Keratinocyte (primary cell): ENCODE data around the gene PCDHGB5. TPM values are rescaled to one million over a fixed set of nuclear protein-coding genes. Genes with fewer than 3 reads are reported as not detected.

Source experiments
- DNase-seq: peaks from one replicate; pipeline ENCODE4 v3.0.0-alpha.2; 2011; ENCODE audit warnings: low read depth, missing footprints, low spot score
- FAIRE-seq: peaks from 2 replicates; lab custom pipeline; 2011; peaks lifted over from hg19 to GRCh38; lab: Jason Lieb, UNC
- H2AFZ ChIP-seq: 2 replicates; pipeline ENCODE4 v1.6.0; 2012; ENCODE audit warnings: low read length, control low read depth, inconsistent platforms; ENCODE audit not compliant: control insufficient read depth
- H3K27ac ChIP-seq: 2 replicates; pipeline ENCODE4 v1.5.1; 2011; ENCODE audit warnings: low read length; ENCODE audit not compliant: control insufficient read depth, insufficient read depth
- H3K27me3 ChIP-seq: 3 replicates; pipeline ENCODE4 v1.6.0; 2011; ENCODE audit warnings: low read length; ENCODE audit not compliant: control insufficient read depth, insufficient read depth; ENCODE audit errors: extremely low read depth
- H3K36me3 ChIP-seq, 2 experiments: 2 replicates in 1 of 2; 3 replicates in 1 of 2; pipeline ENCODE4 v1.5.1; 2011; ENCODE audit warnings: low read length in 2 of 2, mild to moderate bottlenecking in 1 of 2; ENCODE audit not compliant: control insufficient read depth in 2 of 2, insufficient read depth in 2 of 2; ENCODE audit errors: extremely low read depth in 1 of 2
- H3K4me1 ChIP-seq: 3 replicates; pipeline ENCODE4 v1.5.1; 2011; ENCODE audit warnings: low read length; ENCODE audit not compliant: control insufficient read depth, insufficient read depth; ENCODE audit errors: extremely low read depth
- H3K4me2 ChIP-seq: 3 replicates; pipeline ENCODE4 v1.6.0; 2011; ENCODE audit warnings: low read depth, low read length; ENCODE audit not compliant: control insufficient read depth, insufficient read depth; ENCODE audit errors: extremely low read depth
- H3K4me3 ChIP-seq, 3 experiments: fragments of 200-600 bp in 1 of 3; sonication (generic) in 1 of 3; 2 replicates in 2 of 3; 3 replicates in 1 of 3; pipeline ENCODE4 v1.5.1; 2011 to 2016; ENCODE audit warnings: low read length in 3 of 3, mild to moderate bottlenecking in 3 of 3, control low read depth in 2 of 3, inconsistent platforms in 1 of 3, low read depth in 1 of 3, mixed read lengths in 1 of 3, mixed run types in 1 of 3, moderate library complexity in 1 of 3; ENCODE audit not compliant: control insufficient read depth in 2 of 3, insufficient read depth in 2 of 3; ENCODE audit errors: extremely low read depth in 1 of 3
- H3K79me2 ChIP-seq: 2 replicates; pipeline ENCODE4 v1.6.0; 2012; ENCODE audit warnings: low read length; ENCODE audit not compliant: control insufficient read depth, insufficient read depth
- H3K9ac ChIP-seq: 3 replicates; pipeline ENCODE4 v1.6.0; 2011; ENCODE audit warnings: low read length; ENCODE audit not compliant: control insufficient read depth, insufficient read depth; ENCODE audit errors: extremely low read depth
- H3K9me1 ChIP-seq: 3 replicates; pipeline ENCODE4 v1.6.0; 2011; ENCODE audit warnings: low read length; ENCODE audit not compliant: control insufficient read depth, insufficient read depth; ENCODE audit errors: extremely low read depth
- H3K9me3 ChIP-seq: 2 replicates; pipeline ENCODE4 v1.5.1; 2012; ENCODE audit warnings: low read depth, low read length; ENCODE audit not compliant: control insufficient read depth
- H4K20me1 ChIP-seq: 3 replicates; pipeline ENCODE4 v1.6.0; 2011; ENCODE audit warnings: low read length; ENCODE audit not compliant: control insufficient read depth, insufficient read depth; ENCODE audit errors: extremely low read depth
- EZH2 ChIP-seq: IDR thresholded peaks from one replicate; pipeline ENCODE4 v1.6.1; 2012; ENCODE audit warnings: inconsistent platforms, mild to moderate bottlenecking, low read length, moderate library complexity
- dilution Hi-C: fragments of 300-500 bp; cut with MboI; formaldehyde crosslinking; loops from one replicate; pipeline ENCODE4 v1.7.0; 2020; ENCODE audit warnings: low sequenced_read_pairs; ENCODE audit not compliant: extremely low pct_ligation_motif_present
- polyA plus RNA-seq, 5 experiments: library from polyadenylated mRNA; depleted of rRNA in 3 of 5; stranded (reverse) in 3 of 5; stranded (forward) in 1 of 5; unstranded in 1 of 5; fragments of >200 nt; gene quantifications; 1 replicate in 1 of 5; 2 replicates in 3 of 5; 3 replicates in 1 of 5; pipeline versions ENCODE4 v1.2.1 to v1.2.3, GENCODE V29; 2011 to 2012; ENCODE audit warnings: missing spikeins in 2 of 5, low read depth in 1 of 5, low replicate concordance in 1 of 5
- TF ChIP-seq, protein P1 (sequence below), 3 experiments: IDR thresholded peaks in 1 of 3; conservative IDR thresholded peaks in 1 of 3; optimal IDR thresholded peaks in 1 of 3; 2 replicates in 2 of 3; 3 replicates in 1 of 3; pipeline versions ENCODE3 to v1.5.1; 2011; ENCODE audit warnings: low read length in 3 of 3, mild to moderate bottlenecking in 3 of 3, moderate library complexity in 2 of 3, control low read depth in 1 of 3, inconsistent platforms in 1 of 3; ENCODE audit not compliant: insufficient read depth in 2 of 3; ENCODE audit errors: extremely low read depth in 1 of 3

Gene PCDHGB5
- polyA plus RNA-seq, 1 donor (not counting 4 experiments of a cell fraction or from before 2014, with no cell fraction given), result 1.8 TPM

DNA sequence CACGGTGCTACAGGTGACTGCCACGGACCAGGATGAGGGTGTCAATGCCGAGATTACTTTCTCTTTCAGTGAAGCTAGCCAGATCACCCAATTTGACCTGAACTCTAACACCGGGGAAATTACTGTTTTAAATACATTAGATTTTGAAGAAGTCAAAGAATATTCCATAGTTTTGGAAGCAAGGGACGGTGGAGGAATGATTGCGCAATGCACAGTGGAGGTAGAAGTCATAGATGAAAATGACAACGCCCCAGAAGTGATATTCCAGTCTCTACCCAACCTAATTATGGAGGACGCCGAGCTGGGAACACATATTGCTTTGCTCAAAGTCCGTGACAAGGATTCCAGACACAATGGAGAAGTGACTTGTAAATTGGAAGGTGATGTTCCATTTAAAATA, 9.1 kb upstream of the PCDHGB5 start:
- H3K9me1 ChIP-seq, result no peaks in the 10 kb centered on the region
- H2AFZ ChIP-seq, result no peak overlapping the region
- DNase-seq, result no peak
- H3K4me1 ChIP-seq, result no peaks in the 10 kb centered on the region
- H3K4me3 ChIP-seq, result no peak overlapping the region
- H3K36me3 ChIP-seq, result no peaks in the 10 kb centered on the region
- TF ChIP-seq EZH2, result no peak
- TF ChIP-seq, protein P1, sequence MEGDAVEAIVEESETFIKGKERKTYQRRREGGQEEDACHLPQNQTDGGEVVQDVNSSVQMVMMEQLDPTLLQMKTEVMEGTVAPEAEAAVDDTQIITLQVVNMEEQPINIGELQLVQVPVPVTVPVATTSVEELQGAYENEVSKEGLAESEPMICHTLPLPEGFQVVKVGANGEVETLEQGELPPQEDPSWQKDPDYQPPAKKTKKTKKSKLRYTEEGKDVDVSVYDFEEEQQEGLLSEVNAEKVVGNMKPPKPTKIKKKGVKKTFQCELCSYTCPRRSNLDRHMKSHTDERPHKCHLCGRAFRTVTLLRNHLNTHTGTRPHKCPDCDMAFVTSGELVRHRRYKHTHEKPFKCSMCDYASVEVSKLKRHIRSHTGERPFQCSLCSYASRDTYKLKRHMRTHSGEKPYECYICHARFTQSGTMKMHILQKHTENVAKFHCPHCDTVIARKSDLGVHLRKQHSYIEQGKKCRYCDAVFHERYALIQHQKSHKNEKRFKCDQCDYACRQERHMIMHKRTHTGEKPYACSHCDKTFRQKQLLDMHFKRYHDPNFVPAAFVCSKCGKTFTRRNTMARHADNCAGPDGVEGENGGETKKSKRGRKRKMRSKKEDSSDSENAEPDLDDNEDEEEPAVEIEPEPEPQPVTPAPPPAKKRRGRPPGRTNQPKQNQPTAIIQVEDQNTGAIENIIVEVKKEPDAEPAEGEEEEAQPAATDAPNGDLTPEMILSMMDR (optimal IDR thresholded peaks at IDR 0.05 in 1 of 3, IDR thresholded peaks at IDR 0.05 in 1 of 3, conservative IDR thresholded peaks at IDR 0.05 in 1 of 3; ENCODE audit: extremely low read depth in 1 of 3, insufficient read depth in 2 of 3, low read length in 3 of 3), result no peak
- H3K27me3 ChIP-seq, result peaks cover 11% of the 10 kb centered on the region
- H3K79me2 ChIP-seq, result no peaks in the 10 kb centered on the region
- dilution Hi-C loops, result no loop called here
- H3K9ac ChIP-seq, result no peak overlapping the region
- no peak overlapping the region for H3K4me2 ChIP-seq
- H3K9me3 ChIP-seq, result peaks cover 24% of the 10 kb centered on the region
- no peak overlapping the region for H3K27ac ChIP-seq
- H4K20me1 ChIP-seq, result no peaks in the 10 kb centered on the region
- FAIRE-seq, result no peak

DNA sequence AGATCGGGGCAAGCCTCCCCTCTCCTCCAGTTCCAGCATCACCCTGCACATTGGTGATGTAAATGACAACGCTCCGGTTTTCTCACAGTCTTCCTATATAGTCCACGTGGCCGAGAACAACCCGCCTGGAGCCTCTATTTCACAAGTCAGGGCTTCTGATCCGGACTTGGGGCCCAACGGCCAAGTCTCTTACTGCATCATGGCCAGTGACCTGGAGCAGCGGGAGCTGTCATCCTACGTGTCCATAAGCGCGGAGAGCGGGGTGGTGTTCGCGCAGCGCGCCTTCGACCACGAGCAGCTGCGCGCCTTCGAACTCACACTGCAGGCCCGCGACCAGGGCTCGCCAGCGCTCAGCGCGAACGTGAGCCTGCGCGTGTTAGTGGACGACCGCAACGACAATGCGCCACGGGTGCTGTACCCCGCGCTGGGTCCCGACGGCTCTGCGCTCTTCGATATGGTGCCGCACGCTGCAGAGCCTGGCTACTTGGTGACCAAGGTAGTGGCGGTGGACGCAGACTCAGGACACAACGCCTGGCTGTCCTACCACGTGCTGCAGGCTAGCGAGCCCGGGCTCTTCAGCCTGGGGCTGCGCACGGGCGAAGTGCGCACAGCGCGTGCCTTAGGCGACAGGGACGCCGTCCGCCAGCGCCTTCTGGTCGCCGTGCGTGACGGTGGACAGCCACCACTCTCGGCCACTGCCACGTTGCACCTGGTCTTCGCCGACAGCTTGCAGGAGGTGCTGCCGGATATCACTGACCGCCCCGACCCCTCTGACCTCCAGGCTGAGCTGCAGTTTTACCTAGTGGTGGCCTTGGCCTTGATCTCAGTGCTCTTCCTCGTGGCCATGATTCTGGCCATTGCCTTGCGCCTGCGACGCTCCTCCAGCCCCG, 8.3 kb upstream of the PCDHGB5 start:
- Histone ChIP-seq H3K27ac (no peak overlapping the region), H3K4me2 (no peak overlapping the region), H3K79me2 (no peaks in the 10 kb centered on the region), H3K36me3 (no peaks in the 10 kb centered on the region), H3K4me1 (no peaks in the 10 kb centered on the region), H3K4me3 (no peak overlapping the region), H4K20me1 (no peaks in the 10 kb centered on the region), H3K9me3 (peaks cover 27% of the 10 kb centered on the region), H3K9me1 (no peaks in the 10 kb centered on the region), H3K9ac (no peak overlapping the region), H3K27me3 (peaks cover 11% of the 10 kb centered on the region), H2AFZ (no peak overlapping the region)
- dilution Hi-C loops, result no loop called here
- FAIRE-seq (no peak), DNase-seq (no peak)
- TF ChIP-seq EZH2, result no peak
- TF ChIP-seq, protein P1 (optimal IDR thresholded peaks at IDR 0.05 in 1 of 3, IDR thresholded peaks at IDR 0.05 in 1 of 3, conservative IDR thresholded peaks at IDR 0.05 in 1 of 3; ENCODE audit: extremely low read depth in 1 of 3, insufficient read depth in 2 of 3, low read length in 3 of 3), result no peak
